K562 (cell line): Measurements from ENCODE around the gene C19orf85. TPM values are rescaled to one million over a fixed set of nuclear protein-coding genes. Genes with fewer than 3 reads are reported as not detected.
A peak's percentile ranks its signal among the peaks of the same experiment; 100 is the strongest.

Source experiments
- ATAC-seq: fragments of 200-7000 bp; cut with Tn5 transposase; 3 replicates; pipeline ENCODE4 v1.9.1; 2020; ENCODE audit warnings: moderate library complexity
- BruUV-seq: library from RNA; stranded (reverse); fragments of 400-500 nt; replicated peaks from 2 replicates; lab custom pipeline; 2021; lab: Mats Ljungman, UMichigan
- CTCF ChIA-PET: fragments of 300-600 bp; formaldehyde crosslinking; extraction: SDS; loops from one replicate; lab custom pipeline; 2021; ENCODE audit warnings: low intra/inter-chr PET ratio; lab: Yijun Ruan, JAX
- POLR2A ChIA-PET: fragments of 300-600, 350-650 bp; sonication (Branson Sonifier 250); formaldehyde crosslinking; extraction: SDS; loops from one replicate; lab custom pipeline; 2021; ENCODE audit warnings: antibody characterized with exemption, inconsistent platforms; lab: Yijun Ruan, JAX
- DNase-seq, 4 experiments: peaks; one replicate each; pipeline versions ENCODE4 v3.0.0 to v3.0.0-alpha.2; 2011 to 2018; ENCODE audit warnings: low spot score in 3 of 4, mixed read lengths in 3 of 4; ENCODE audit errors: extremely low read depth in 1 of 4
- FAIRE-seq: peaks from 2 replicates; lab custom pipeline; 2011; peaks lifted over from hg19 to GRCh38; lab: Jason Lieb, UNC
- H2AFZ ChIP-seq: 2 replicates; pipeline ENCODE4 v1.6.0; 2011; ENCODE audit warnings: low read depth, low read length, control low read depth, inconsistent platforms
- H3K27ac ChIP-seq: fragments of 200-600 bp; 3 replicates; pipeline ENCODE4 v1.8.0; 2011; ENCODE audit warnings: low read depth, mild to moderate bottlenecking, control low read depth, inconsistent platforms, low read length, moderate library complexity, mixed read lengths; ENCODE audit errors: extremely low read depth
- H3K27me3 ChIP-seq, 2 experiments: fragments of 300-600 bp in 1 of 2; 2 replicates in 1 of 2; 3 replicates in 1 of 2; pipeline versions ENCODE4 v1.6.0 to v1.8.0; 2011; ENCODE audit warnings: inconsistent platforms in 2 of 2, low read length in 2 of 2, mild to moderate bottlenecking in 1 of 2, mixed read lengths in 1 of 2, moderate library complexity in 1 of 2; ENCODE audit not compliant: control insufficient read depth in 2 of 2, insufficient read depth in 2 of 2
- H3K36me3 ChIP-seq: fragments of 300-600 bp; 3 replicates; pipeline ENCODE4 v1.8.0; 2011; ENCODE audit warnings: mild to moderate bottlenecking, low read length, inconsistent platforms; ENCODE audit not compliant: control insufficient read depth, insufficient read depth
- H3K4me1 ChIP-seq, 2 experiments: fragments of 200-600 bp in 1 of 2; replicated peaks in 1 of 2; 2 replicates in 1 of 2; 3 replicates in 1 of 2; pipeline versions ENCODE4 v1.5.1 to v1.8.0; 2011; ENCODE audit warnings: inconsistent platforms in 2 of 2, low read length in 2 of 2, mild to moderate bottlenecking in 1 of 2, mixed read lengths in 1 of 2, moderate library complexity in 1 of 2; ENCODE audit not compliant: control insufficient read depth in 2 of 2, insufficient read depth in 2 of 2
- H3K4me2 ChIP-seq: 2 replicates; pipeline ENCODE4 v1.6.1; 2011; ENCODE audit warnings: low read length, control low read depth, inconsistent platforms, mixed read lengths; ENCODE audit not compliant: insufficient read depth
- H3K4me3 ChIP-seq: fragments of 200-600 bp; sonication (generic), shearing (Covaris generic); 2 replicates; pipeline ENCODE4 v1.5.1; 2016; ENCODE audit warnings: control low read depth, inconsistent platforms
- H3K79me2 ChIP-seq: fragments of 200-600 bp; 3 replicates; pipeline ENCODE4 v1.8.0; 2011; ENCODE audit warnings: low read length, inconsistent platforms; ENCODE audit not compliant: control insufficient read depth, insufficient read depth
- H3K9ac ChIP-seq, 2 experiments: 2 replicates each; pipeline versions ENCODE4 v1.6.0 to v1.6.1; 2011; ENCODE audit warnings: low read depth in 2 of 2, low read length in 2 of 2, control low read depth in 1 of 2, inconsistent platforms in 1 of 2, mild to moderate bottlenecking in 1 of 2, mixed read lengths in 1 of 2; ENCODE audit not compliant: insufficient read depth in 1 of 2
- H3K9me1 ChIP-seq: one replicate; pipeline ENCODE4 v1.6.0; 2011; ENCODE audit warnings: inconsistent platforms, mild to moderate bottlenecking, low read length, moderate library complexity; ENCODE audit not compliant: control insufficient read depth, insufficient read depth
- H3K9me3 ChIP-seq: replicated peaks from 2 replicates; pipeline ENCODE4 v1.5.1; 2011; ENCODE audit warnings: low read depth, low read length, inconsistent platforms; ENCODE audit not compliant: control insufficient read depth, insufficient read depth
- H4K20me1 ChIP-seq: replicated peaks from 2 replicates; pipeline ENCODE4 v1.6.1; 2011; ENCODE audit warnings: low read length, inconsistent platforms, mixed read lengths; ENCODE audit not compliant: control insufficient read depth, insufficient read depth
- CXXC5 ChIP-seq: fragments of 250-450 bp; sonication (Bioruptor Pico); IDR thresholded peaks from 2 replicates; pipeline ENCODE4 v1.8.0; 2022; ENCODE audit warnings: inconsistent platforms, mild to moderate bottlenecking, moderate library complexity
- GABPB2 ChIP-seq: fragments of 250-450 bp; sonication (Bioruptor Pico); conservative IDR thresholded peaks from 2 replicates; pipeline ENCODE4 v1.5.1; 2021; ENCODE audit warnings: mild to moderate bottlenecking
- HIVEP1 ChIP-seq: fragments of 250-450 bp; sonication (Bioruptor Pico); IDR thresholded peaks from 2 replicates; pipeline ENCODE4 v1.4.0; 2020; ENCODE audit warnings: mild to moderate bottlenecking
- RFX7 ChIP-seq: fragments of 250-450 bp; sonication (Bioruptor Pico); IDR thresholded peaks from 2 replicates; pipeline ENCODE4 v1.5.1; 2021; ENCODE audit warnings: mild to moderate bottlenecking
- TAL1 ChIP-seq: fragments of 450-650 bp; IDR thresholded peaks from 2 replicates; pipeline ENCODE4 v1.6.1; 2016; ENCODE audit warnings: mild to moderate bottlenecking
- ZNF12 ChIP-seq: sonication (generic); formaldehyde crosslinking; IDR thresholded peaks from 2 replicates; pipeline ENCODE4 v1.4.0; 2020; ENCODE audit warnings: mild to moderate bottlenecking, missing genetic modification reagents
- WGBS: fragments of 100-300 bp; shearing (Covaris generic); methylation state at CpG from one replicate; pipeline ENCODE4 v1.1.6; 2016; ENCODE audit warnings: low coverage, mixed read lengths; ENCODE audit not compliant: insufficient coverage; ENCODE audit errors: missing lambda C conversion rate; 5-methylcytosine and 5-hydroxymethylcytosine counted together
- in situ Hi-C: fragments of 300-500 bp; cut with MboI; formaldehyde crosslinking; loops from 4 replicates; pipeline ENCODE4 v1.15.0; 2018; ENCODE audit warnings: inconsistent platforms, mixed read lengths
- intact Hi-C: fragments of 100-400 bp; cut with micrococcal nuclease; formaldehyde crosslinking; loops from 2 replicates; pipeline ENCODE4 v1.14.2; 2022
- polyA plus RNA-seq, 8 experiments: library from polyadenylated mRNA; depleted of rRNA in 4 of 8; stranded (reverse) in 5 of 8; unstranded in 3 of 8; fragments of >200 nt; fragmentation: Nextera tagmentation in 2 of 8; fragmentation: Illumina TruSeq in 1 of 8; extraction: Ambion mirVana in 2 of 8; extraction: Trizol in 1 of 8; gene quantifications; 2 replicates each; pipeline versions ENCODE4 v1.2.1 to v1.2.3, GENCODE V29; 2011 to 2014; ENCODE audit warnings: inconsistent platforms in 1 of 8, missing spikeins in 1 of 8
- total RNA-seq, 7 experiments: library from RNA; depleted of rRNA in 6 of 7; stranded (reverse); fragments of >200 nt in 6 of 7; fragmentation: Illumina TruSeq in 2 of 7; extraction: Trizol in 2 of 7; gene quantifications; 2 replicates each; pipeline versions ENCODE4 v1.2.1 to v1.2.3, GENCODE V29; 2011 to 2021; ENCODE audit warnings: low replicate concordance in 1 of 7

C19orf85 gene
- total and polyA plus RNA-seq, 9 of the 15 experiments (the other 6 are each of a cell fraction or from before 2014, with no cell fraction given), result not detected

GRCh38 chr19:55424518-55424917, 40.0 kb downstream of the C19orf85 start:
- H3K36me3 ChIP-seq, result no peaks in the 10 kb centered on the region
- H2AFZ ChIP-seq, result no peak overlapping the region
- no peak overlapping the region for H3K4me3 ChIP-seq
- no peak overlapping the region for H3K4me2 ChIP-seq
- ATAC-seq, result no peak
- 10% methylated on average over 2 of the region's 3 CpGs for WGBS
- H3K27me3 ChIP-seq, result peaks cover 11% of the 10 kb centered on the region in 2 experiments
- H3K79me2 ChIP-seq, result no peaks in the 10 kb centered on the region
- CTCF ChIA-PET, result no interaction called here
- TF ChIP-seq RFX7 (no peak), HIVEP1 (CRISPR knock-in tag) (no peak), CXXC5 (CRISPR knock-in tag) (no peak), ZNF12 (CRISPR knock-in tag) (peak; percentile 97), TAL1 (no peak), GABPB2 (no peak)
- no peak overlapping the region for H3K9ac ChIP-seq
- DNase-seq, result no peak
- no peaks in the 10 kb centered on the region for H3K9me1 ChIP-seq
- in situ Hi-C loops (no loop called here), intact Hi-C loops (no loop called here)
- H3K9me3 ChIP-seq, result peaks cover 7% of the 10 kb centered on the region; the same call in 1 of the 2 replicates
- no peak overlapping the region for H3K27ac ChIP-seq
- POLR2A ChIA-PET, result interaction anchor here (0.8 to 1.4 kb wide), 2 partner anchors 15 to 17 kb away, joined by 3 to 4 read pairs; partner anchors contain the start of gene UBE2S
- H4K20me1 ChIP-seq, result no peaks in the 10 kb centered on the region
- peaks cover 0 to 2% of the 10 kb centered on the region in 2 experiments; a peak in 2 of 5 replicates for H3K4me1 ChIP-seq
- no peak for FAIRE-seq
- BruUV-seq, result no TSS peak
